Neural cell (in vitro differentiated cells): Measurements from ENCODE around the gene SETMAR.

Source experiments
- EP300 ChIP-seq: fragments of 450-650 bp; conservative IDR thresholded peaks from 2 replicates; pipeline ENCODE4 v1.6.1; 2014; ENCODE audit warnings: antibody characterized with exemption, mild to moderate bottlenecking, moderate library complexity; ENCODE audit not compliant: poor library complexity, severe bottlenecking
- EZH2 ChIP-seq: fragments of 200-600, 300-800 bp; shearing (Covaris generic), sonication (generic); IDR thresholded peaks from 2 replicates; pipeline ENCODE4 v1.6.1; 2014; ENCODE audit warnings: antibody characterized with exemption, low read length, borderline replicate concordance, mild to moderate bottlenecking; ENCODE audit not compliant: insufficient read depth, poor library complexity, severe bottlenecking
- MXI1 ChIP-seq: fragments of 450-650 bp; conservative IDR thresholded peaks from 2 replicates; pipeline ENCODE4 v1.6.1; 2014; ENCODE audit warnings: antibody characterized with exemption, mild to moderate bottlenecking; ENCODE audit not compliant: poor library complexity, severe bottlenecking
- POLR2AphosphoS5 ChIP-seq: IDR thresholded peaks from 2 replicates; pipeline ENCODE4 v1.6.1; 2012
- RAD21 ChIP-seq: fragments of 450-650 bp; conservative IDR thresholded peaks from 2 replicates; pipeline ENCODE4 v1.6.1; 2014; ENCODE audit warnings: antibody characterized with exemption, mild to moderate bottlenecking, moderate library complexity
- SMC3 ChIP-seq: fragments of 450-650 bp; conservative IDR thresholded peaks from 2 replicates; pipeline ENCODE4 v1.6.1; 2014; ENCODE audit warnings: antibody characterized with exemption, mild to moderate bottlenecking, moderate library complexity; ENCODE audit not compliant: poor library complexity
- TAF1 ChIP-seq: IDR thresholded peaks from 2 replicates; pipeline ENCODE4 v1.6.1; 2012; ENCODE audit warnings: low read depth
- TF ChIP-seq, protein P1 (sequence below): fragments of 450-650 bp; IDR thresholded peaks from 2 replicates; pipeline ENCODE4 v1.5.1; 2014; ENCODE audit warnings: antibody characterized with exemption, mild to moderate bottlenecking, moderate library complexity; ENCODE audit not compliant: poor library complexity, severe bottlenecking
- TF ChIP-seq, protein P2 (sequence below): IDR thresholded peaks from 2 replicates; pipeline ENCODE4 v1.6.1; 2012; ENCODE audit warnings: borderline replicate concordance

- no peak for TF ChIP-seq POLR2AphosphoS5
- TF ChIP-seq, protein P1, sequence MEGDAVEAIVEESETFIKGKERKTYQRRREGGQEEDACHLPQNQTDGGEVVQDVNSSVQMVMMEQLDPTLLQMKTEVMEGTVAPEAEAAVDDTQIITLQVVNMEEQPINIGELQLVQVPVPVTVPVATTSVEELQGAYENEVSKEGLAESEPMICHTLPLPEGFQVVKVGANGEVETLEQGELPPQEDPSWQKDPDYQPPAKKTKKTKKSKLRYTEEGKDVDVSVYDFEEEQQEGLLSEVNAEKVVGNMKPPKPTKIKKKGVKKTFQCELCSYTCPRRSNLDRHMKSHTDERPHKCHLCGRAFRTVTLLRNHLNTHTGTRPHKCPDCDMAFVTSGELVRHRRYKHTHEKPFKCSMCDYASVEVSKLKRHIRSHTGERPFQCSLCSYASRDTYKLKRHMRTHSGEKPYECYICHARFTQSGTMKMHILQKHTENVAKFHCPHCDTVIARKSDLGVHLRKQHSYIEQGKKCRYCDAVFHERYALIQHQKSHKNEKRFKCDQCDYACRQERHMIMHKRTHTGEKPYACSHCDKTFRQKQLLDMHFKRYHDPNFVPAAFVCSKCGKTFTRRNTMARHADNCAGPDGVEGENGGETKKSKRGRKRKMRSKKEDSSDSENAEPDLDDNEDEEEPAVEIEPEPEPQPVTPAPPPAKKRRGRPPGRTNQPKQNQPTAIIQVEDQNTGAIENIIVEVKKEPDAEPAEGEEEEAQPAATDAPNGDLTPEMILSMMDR, result no peak
- TF ChIP-seq, protein P2, sequence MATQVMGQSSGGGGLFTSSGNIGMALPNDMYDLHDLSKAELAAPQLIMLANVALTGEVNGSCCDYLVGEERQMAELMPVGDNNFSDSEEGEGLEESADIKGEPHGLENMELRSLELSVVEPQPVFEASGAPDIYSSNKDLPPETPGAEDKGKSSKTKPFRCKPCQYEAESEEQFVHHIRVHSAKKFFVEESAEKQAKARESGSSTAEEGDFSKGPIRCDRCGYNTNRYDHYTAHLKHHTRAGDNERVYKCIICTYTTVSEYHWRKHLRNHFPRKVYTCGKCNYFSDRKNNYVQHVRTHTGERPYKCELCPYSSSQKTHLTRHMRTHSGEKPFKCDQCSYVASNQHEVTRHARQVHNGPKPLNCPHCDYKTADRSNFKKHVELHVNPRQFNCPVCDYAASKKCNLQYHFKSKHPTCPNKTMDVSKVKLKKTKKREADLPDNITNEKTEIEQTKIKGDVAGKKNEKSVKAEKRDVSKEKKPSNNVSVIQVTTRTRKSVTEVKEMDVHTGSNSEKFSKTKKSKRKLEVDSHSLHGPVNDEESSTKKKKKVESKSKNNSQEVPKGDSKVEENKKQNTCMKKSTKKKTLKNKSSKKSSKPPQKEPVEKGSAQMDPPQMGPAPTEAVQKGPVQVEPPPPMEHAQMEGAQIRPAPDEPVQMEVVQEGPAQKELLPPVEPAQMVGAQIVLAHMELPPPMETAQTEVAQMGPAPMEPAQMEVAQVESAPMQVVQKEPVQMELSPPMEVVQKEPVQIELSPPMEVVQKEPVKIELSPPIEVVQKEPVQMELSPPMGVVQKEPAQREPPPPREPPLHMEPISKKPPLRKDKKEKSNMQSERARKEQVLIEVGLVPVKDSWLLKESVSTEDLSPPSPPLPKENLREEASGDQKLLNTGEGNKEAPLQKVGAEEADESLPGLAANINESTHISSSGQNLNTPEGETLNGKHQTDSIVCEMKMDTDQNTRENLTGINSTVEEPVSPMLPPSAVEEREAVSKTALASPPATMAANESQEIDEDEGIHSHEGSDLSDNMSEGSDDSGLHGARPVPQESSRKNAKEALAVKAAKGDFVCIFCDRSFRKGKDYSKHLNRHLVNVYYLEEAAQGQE, result no peak
- TF ChIP-seq TAF1, result no peak
- no peak for TF ChIP-seq EP300
- TF ChIP-seq MXI1, result no peak
- TF ChIP-seq RAD21, result no peak
- no peak for TF ChIP-seq EZH2
- no peak for TF ChIP-seq SMC3
These were observed 10.9 kb upstream of the SETMAR start for GRCh38 chr3:4292301-4292700.
